ENCODE data around the gene S100B. TPM values are rescaled to one million over a fixed set of nuclear protein-coding genes. Genes with fewer than 3 reads are reported as not detected.

Gene S100B
- total and polyA plus RNA-seq, 2 of the 13 experiments (the other 11 are each of a cell fraction or from before 2014, with no cell fraction given) = not detected

- Histone ChIP-seq H3K36me3 (replicated peaks in 1 of 2; ENCODE audit: control insufficient read depth in 1 of 2, insufficient read depth in 2 of 2, low read length in 2 of 2) (no peaks in the 10 kb centered on the region), H3K4me1 (ENCODE audit: insufficient read depth, low read length) (peaks cover 36% of the 10 kb centered on the region), H4K20me1 (ENCODE audit: insufficient read depth, low read length) (no peaks in the 10 kb centered on the region), H3K4me2 (ENCODE audit: low read depth, low read length) (peak overlapping the region; percentile 78; the same call in 1 of the 2 replicates), H3K27ac (ENCODE audit: extremely low read length, insufficient read depth, low read length) (peak overlapping the region; percentile 97), H3K27me3 (ENCODE audit: control insufficient read depth in 1 of 2, insufficient read depth in 2 of 2, low read length in 2 of 2) (no peaks in the 10 kb centered on the region), H3K79me2 (ENCODE audit: insufficient read depth, low read length) (no peaks in the 10 kb centered on the region), H3K4me3 (replicated peaks in 1 of 3; ENCODE audit: insufficient read depth in 1 of 3, low read depth in 2 of 3, low read length in 3 of 3) (no peak overlapping the region), H3K9me3 (ENCODE audit: low read length) (no peaks in the 10 kb centered on the region), H3K9ac (ENCODE audit: insufficient read depth, low read depth, low read length) (peak overlapping the region; percentile 74; the same call in 1 of the 2 replicates), H2AFZ (ENCODE audit: low read length) (no peak overlapping the region)
- intact Hi-C loops (cut with micrococcal nuclease; ENCODE audit: unreplicated experiment) (no loop called here), in situ Hi-C loops (cut with HindIII; ENCODE audit: extremely low pct_ligation_motif_present, low pct_unique_long_range_greater_than_20kb) (no loop called here)
- FAIRE-seq (no peak), ATAC-seq (no peak), DNase-seq (ENCODE audit: low spot score) (no peak)
- ChIA-PET CTCF (ENCODE audit: low intra/inter-chr PET ratio, low total read pairs) (no interaction called here), POLR2A (interaction anchor here (4.3 kb wide), 1 partner anchor 13 kb away, joined by 48 read pairs; the partner anchor contains the start of gene PRMT2)
- no TSS peak for BruUV-seq (replicated peaks)
- TF ChIP-seq XBP1 (CRISPR knock-in tag; IDR thresholded peaks at IDR 0.05) (no peak), ZNF18 (CRISPR knock-in tag; IDR thresholded peaks at IDR 0.05; ENCODE audit: insufficient replicate concordance) (no peak), SIN3A (IDR thresholded peaks at IDR 0.05; ENCODE audit: borderline replicate concordance, low read depth, low read length) (no peak), ZNF839 (CRISPR knock-in tag; IDR thresholded peaks at IDR 0.05; ENCODE audit: borderline replicate concordance) (no peak)
- WGBS (ENCODE audit: low lambda C conversion rate) = 97% methylated on average over 7 of the region's 7 CpGs
Observed at GRCh38 chr21:46620846-46621245, 16.0 kb upstream of the S100B start.

- no peak for TF ChIP-seq STAT6 (CRISPR knock-in tag; IDR thresholded peaks at IDR 0.05; ENCODE audit: borderline replicate concordance)
- no peak for TF ChIP-seq ZNF550 (CRISPR knock-in tag; IDR thresholded peaks at IDR 0.05; ENCODE audit: borderline replicate concordance)
- TF ChIP-seq MXD4 (CRISPR knock-in tag; IDR thresholded peaks at IDR 0.05) = no peak
- TF ChIP-seq ZZZ3 (CRISPR knock-in tag; IDR thresholded peaks at IDR 0.05; ENCODE audit: borderline replicate concordance) = no peak
- no peak for TF ChIP-seq ZNF136 (CRISPR knock-in tag; IDR thresholded peaks at IDR 0.05; ENCODE audit: low read depth)
- TF ChIP-seq MTF2 (CRISPR knock-in tag; IDR thresholded peaks at IDR 0.05; ENCODE audit: borderline replicate concordance) = no peak
- TF ChIP-seq TOE1 (CRISPR knock-in tag; IDR thresholded peaks at IDR 0.05) = no peak
- no peak for TF ChIP-seq SNAPC2 (CRISPR knock-in tag; IDR thresholded peaks at IDR 0.05)
- no peak for TF ChIP-seq PLRG1 (conservative IDR thresholded peaks at IDR 0.05)
- no peak for TF ChIP-seq SNRNP70 (IDR thresholded peaks at IDR 0.05; ENCODE audit: low read depth, low read length)
- no TSS peak for BruUV-seq (replicated peaks)
- ChIA-PET POLR2A (interaction anchor here (4.3 kb wide), 1 partner anchor 14 kb away, joined by 48 read pairs; the partner anchor contains the start of gene PRMT2), CTCF (ENCODE audit: low intra/inter-chr PET ratio, low total read pairs) (no interaction called here)
- Histone ChIP-seq H3K36me3 (replicated peaks in 1 of 2; ENCODE audit: control insufficient read depth in 1 of 2, insufficient read depth in 2 of 2, low read length in 2 of 2) (no peaks in the 10 kb centered on the region), H3K27ac (ENCODE audit: extremely low read length, insufficient read depth, low read length) (no peak overlapping the region), H2AFZ (ENCODE audit: low read length) (no peak overlapping the region), H3K9ac (ENCODE audit: insufficient read depth, low read depth, low read length) (no peak overlapping the region), H3K4me3 (replicated peaks in 1 of 3; ENCODE audit: insufficient read depth in 1 of 3, low read depth in 2 of 3, low read length in 3 of 3) (no peak overlapping the region), H3K4me2 (ENCODE audit: low read depth, low read length) (no peak overlapping the region), H3K9me3 (ENCODE audit: low read length) (no peaks in the 10 kb centered on the region), H3K27me3 (ENCODE audit: control insufficient read depth in 1 of 2, insufficient read depth in 2 of 2, low read length in 2 of 2) (no peaks in the 10 kb centered on the region), H4K20me1 (ENCODE audit: insufficient read depth, low read length) (no peaks in the 10 kb centered on the region), H3K79me2 (ENCODE audit: insufficient read depth, low read length) (no peaks in the 10 kb centered on the region), H3K4me1 (ENCODE audit: insufficient read depth, low read length) (peaks cover 36% of the 10 kb centered on the region)
- DNase-seq (ENCODE audit: low spot score) (no peak), FAIRE-seq (no peak), ATAC-seq (no peak)
- 97% methylated on average over 2 of the region's 2 CpGs for WGBS (ENCODE audit: low lambda C conversion rate)
- in situ Hi-C loops (cut with HindIII; ENCODE audit: extremely low pct_ligation_motif_present, low pct_unique_long_range_greater_than_20kb) (no loop called here), intact Hi-C loops (cut with micrococcal nuclease; ENCODE audit: unreplicated experiment) (no loop called here)
Observed at GRCh38 chr21:46619846-46620245, 15.0 kb upstream of the S100B start.

Measured in HepG2 (cell line).